Hepatocyte (in vitro differentiated cells): ENCODE measurements around the gene NANP. TPM values are rescaled to one million over a fixed set of nuclear protein-coding genes. Genes with fewer than 3 reads are reported as not detected.
"Not testable (repeated sequence)": the region's sequence is repeated elsewhere in the genome, so short reads cannot be mapped to it uniquely, and the experiment has no call there.

Source experiments
- DNase-seq: peaks from one replicate; pipeline ENCODE4 v3.0.0-alpha.2; 2016; ENCODE audit warnings: low spot score
- H2AFZ ChIP-seq: fragments of 200-600 bp; sonication (generic); 2 replicates; pipeline ENCODE4 v1.6.0; 2016; ENCODE audit warnings: antibody characterized with exemption, mild to moderate bottlenecking
- H3K27ac ChIP-seq: fragments of 200-600 bp; sonication (generic); 2 replicates; pipeline ENCODE4 v1.5.1; 2016; ENCODE audit warnings: mild to moderate bottlenecking
- H3K27me3 ChIP-seq: fragments of 200-600 bp; sonication (generic); 2 replicates; pipeline ENCODE4 v1.6.1; 2016
- H3K36me3 ChIP-seq: fragments of 200-600 bp; sonication (generic); replicated peaks from 2 replicates; pipeline ENCODE4 v1.5.1; 2016; ENCODE audit warnings: low read depth; ENCODE audit not compliant: insufficient read depth
- H3K4me1 ChIP-seq: fragments of 200-600 bp; sonication (generic); 2 replicates; pipeline ENCODE4 v1.5.1; 2016; ENCODE audit warnings: mild to moderate bottlenecking, moderate library complexity; ENCODE audit not compliant: insufficient read depth
- H3K4me2 ChIP-seq: fragments of 200-600 bp; sonication (generic); 2 replicates; pipeline ENCODE4 v1.6.0; 2016
- H3K4me3 ChIP-seq: fragments of 200-600 bp; sonication (generic); 2 replicates; pipeline ENCODE4 v1.5.1; 2016; ENCODE audit warnings: mild to moderate bottlenecking
- H3K79me2 ChIP-seq: fragments of 200-600 bp; sonication (generic); 2 replicates; pipeline ENCODE4 v1.6.0; 2017; ENCODE audit warnings: mild to moderate bottlenecking
- H3K9me2 ChIP-seq: fragments of 200-600 bp; sonication (generic); replicated peaks from 2 replicates; pipeline ENCODE4 v1.6.0; 2017; ENCODE audit warnings: mild to moderate bottlenecking; ENCODE audit not compliant: insufficient read depth
- H3K9me3 ChIP-seq: fragments of 200-600 bp; sonication (generic); 2 replicates; pipeline ENCODE4 v1.5.1; 2016; ENCODE audit warnings: low read depth, mild to moderate bottlenecking
- H4K20me1 ChIP-seq: fragments of 200-600 bp; sonication (generic); 2 replicates; pipeline ENCODE4 v1.6.0; 2016; ENCODE audit warnings: mild to moderate bottlenecking; ENCODE audit not compliant: insufficient read depth, poor library complexity, severe bottlenecking
- CTCF ChIP-seq: fragments of 200-600 bp; sonication (generic); IDR thresholded peaks from 2 replicates; pipeline ENCODE4 v1.5.1; 2016; ENCODE audit warnings: antibody characterized with exemption, mild to moderate bottlenecking; ENCODE audit not compliant: poor library complexity
- EZH2 ChIP-seq: fragments of 200-600 bp; sonication (generic); IDR thresholded peaks from 2 replicates; pipeline ENCODE4 v1.6.1; 2016; ENCODE audit warnings: antibody characterized with exemption, mild to moderate bottlenecking, borderline replicate concordance
- EZH2phosphoT487 ChIP-seq: fragments of 200-600 bp; sonication (generic); IDR thresholded peaks from one replicate; pipeline ENCODE4 v1.6.1; 2018; ENCODE audit warnings: antibody characterized with exemption, mild to moderate bottlenecking, low read depth, moderate library complexity; ENCODE audit not compliant: unreplicated experiment, severe bottlenecking
- WGBS: methylation state at CpG from one replicate; pipeline ENCODE4 v1.1.6; 2016; ENCODE audit warnings: low lambda C conversion rate; ENCODE audit errors: missing lambda C conversion rate; 5-methylcytosine and 5-hydroxymethylcytosine counted together
- polyA plus RNA-seq: library from polyadenylated mRNA; unstranded; fragments of >200 nt; fragmentation: Nextera tagmentation; extraction: Ambion mirVana; gene quantifications from 2 replicates; pipeline ENCODE4 v1.2.1, GENCODE V29; 2016
- total RNA-seq: library from RNA; depleted of rRNA; stranded (reverse); fragments of >200 nt; gene quantifications from 2 replicates; pipeline ENCODE4 v1.2.3, GENCODE V29; 2014

The NANP gene
- total and polyA plus RNA-seq, 2 experiments from 2014 or later: 3.7 to 7.1 TPM

GRCh38 chr20:25604611-25605010 lies 19.2 kb downstream of the NANP start:
- Histone ChIP-seq H3K4me2 (no peak overlapping the region), H3K4me3 (no peak overlapping the region), H3K27ac (no peak overlapping the region), H3K36me3 (no peaks in the 10 kb centered on the region), H3K27me3 (no peaks in the 10 kb centered on the region), H3K9me2 (no peaks in the 10 kb centered on the region), H4K20me1 (no peaks in the 10 kb centered on the region), H3K4me1 (no peaks in the 10 kb centered on the region), H3K9me3 (no peaks in the 10 kb centered on the region), H2AFZ (no peak overlapping the region), H3K79me2 (no peaks in the 10 kb centered on the region)
- WGBS: 94% methylated on average over 9 of the region's 9 CpGs
- no peak for TF ChIP-seq EZH2phosphoT487
- TF ChIP-seq CTCF: no peak
- no peak for TF ChIP-seq EZH2
- DNase-seq: no peak

- not testable (repeated sequence) for H3K4me1 ChIP-seq, H3K4me2 ChIP-seq, DNase-seq, H3K27me3 ChIP-seq, H3K36me3 ChIP-seq, H3K27ac ChIP-seq, H3K9me2 ChIP-seq, H3K9me3 ChIP-seq, H4K20me1 ChIP-seq, H3K4me3 ChIP-seq, H2AFZ ChIP-seq, H3K79me2 ChIP-seq
- WGBS: 100% methylated on average over 5 of the region's 9 CpGs
Observed at GRCh38 chr20:25602914-25603309, 20.9 kb downstream of the NANP start.

GRCh38 chr20:25602191-25602913 lies 21.5 kb downstream of the NANP start:
- not testable (repeated sequence) for H3K79me2 ChIP-seq, H4K20me1 ChIP-seq, H3K4me1 ChIP-seq, H3K4me2 ChIP-seq, H3K4me3 ChIP-seq, DNase-seq, H3K27me3 ChIP-seq, H3K36me3 ChIP-seq, H2AFZ ChIP-seq, H3K9me2 ChIP-seq, H3K27ac ChIP-seq, H3K9me3 ChIP-seq
- WGBS: 96% methylated on average over 14 of the region's 39 CpGs

- H3K4me2 ChIP-seq: no peak overlapping the region
- no peaks in the 10 kb centered on the region for H3K27me3 ChIP-seq
- no peak overlapping the region for H3K4me3 ChIP-seq
- no peaks in the 10 kb centered on the region for H4K20me1 ChIP-seq
- H3K36me3 ChIP-seq: no peaks in the 10 kb centered on the region
- H3K9me2 ChIP-seq: no peaks in the 10 kb centered on the region
- TF ChIP-seq EZH2phosphoT487 (no peak), CTCF (no peak)
- no peaks in the 10 kb centered on the region for H3K9me3 ChIP-seq
- no peaks in the 10 kb centered on the region for H3K79me2 ChIP-seq
- WGBS: 72% methylated on average over 2 of the region's 2 CpGs
- H2AFZ ChIP-seq: no peak overlapping the region
- no peak for DNase-seq
- H3K27ac ChIP-seq: no peak overlapping the region
- no peaks in the 10 kb centered on the region for H3K4me1 ChIP-seq
Observed at GRCh38 chr20:25601659-25602058, 22.2 kb downstream of the NANP start.
